Measurements from ENCODE around the gene EML1. TPM values are rescaled to one million over a fixed set of nuclear protein-coding genes. Genes with fewer than 3 reads are reported as not detected.
A peak's percentile ranks its signal among the peaks of the same experiment; 100 is the strongest.

EML1 gene
- polyA plus RNA-seq, 3 donors from 2014 or later: not detected

DNA sequence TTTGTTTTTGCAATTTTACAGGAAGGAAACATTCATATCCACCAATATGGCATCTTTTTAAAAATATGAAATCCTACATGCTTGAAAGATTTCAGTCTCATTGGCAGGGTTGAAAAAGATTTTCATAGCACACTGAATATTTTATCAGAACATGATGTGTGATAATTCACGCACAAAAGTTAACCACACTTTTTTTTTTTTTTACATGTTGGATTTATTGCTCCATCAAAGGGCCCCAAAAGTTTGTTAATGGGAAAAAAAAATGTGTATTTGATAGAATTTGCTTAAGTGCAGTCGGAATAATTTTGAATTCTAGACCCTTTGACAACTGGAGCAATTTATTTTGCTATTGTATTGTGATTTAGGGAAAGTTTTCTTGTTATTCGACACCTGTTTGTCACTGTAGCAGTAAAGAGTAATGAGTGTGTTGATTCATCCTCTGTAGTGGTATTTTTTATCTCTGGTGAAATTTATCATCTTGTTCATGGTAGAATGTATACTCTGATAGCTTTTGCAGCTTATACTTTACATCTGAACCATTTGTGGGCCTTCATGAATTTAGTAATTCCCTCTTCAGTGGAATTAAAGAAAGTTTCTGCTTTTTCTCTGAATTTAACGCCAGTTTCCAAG is 1.1 kb downstream of the EML1 start:
- H3K27ac Mint-ChIP-seq: peak overlapping the region in 2 of 6 donors; percentile 17 to 35

DNA sequence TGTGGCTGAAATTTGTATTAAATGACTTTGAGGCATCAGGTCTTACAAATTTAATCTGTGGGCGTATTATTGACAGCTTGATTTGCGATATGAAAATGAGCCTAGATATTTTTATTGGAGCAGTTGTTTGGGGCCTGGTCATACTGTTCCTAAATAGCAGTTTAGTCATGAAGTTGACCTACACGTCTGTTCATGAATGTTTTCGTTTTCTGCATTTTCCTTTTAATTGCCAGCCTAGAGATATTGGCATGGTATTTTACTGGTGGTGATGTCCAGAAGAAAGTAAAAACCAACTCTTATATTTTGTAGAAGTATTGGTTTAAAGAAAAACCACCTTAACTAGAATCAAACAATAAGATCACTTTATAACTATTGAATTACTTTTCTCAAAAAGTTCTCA is 1.8 kb downstream of the EML1 start:
- Mint-ChIP-seq H3K4me1 (peaks cover 7 to 16% of the 10 kb centered on the region in 2 donors), H3K9me3 (no peaks in the 10 kb centered on the region), H3K27me3 (ENCODE audit: low read depth in 3 of 3) (peaks cover 10 to 28% (median 22%) of the 10 kb centered on the region in 3 donors), H3K36me3 (no peaks in the 10 kb centered on the region), H3K4me3 (peak overlapping the region in 1 of 5 donors; percentile 8), H3K27ac (no peak overlapping the region)
- no peak for DNase-seq

More for the DNA sequence above, 1.1 kb downstream of the EML1 start:
- peaks cover 10 to 28% (median 22%) of the 10 kb centered on the region in 3 donors for H3K27me3 Mint-ChIP-seq (ENCODE audit: low read depth in 3 of 3)
- no peaks in the 10 kb centered on the region for H3K9me3 Mint-ChIP-seq
- no peak for DNase-seq
- peaks cover 7 to 16% of the 10 kb centered on the region in 2 donors for H3K4me1 Mint-ChIP-seq
- peak overlapping the region; percentile 65 to 77 (median 71) for H3K4me3 Mint-ChIP-seq
- no peaks in the 10 kb centered on the region for H3K36me3 Mint-ChIP-seq

DNA sequence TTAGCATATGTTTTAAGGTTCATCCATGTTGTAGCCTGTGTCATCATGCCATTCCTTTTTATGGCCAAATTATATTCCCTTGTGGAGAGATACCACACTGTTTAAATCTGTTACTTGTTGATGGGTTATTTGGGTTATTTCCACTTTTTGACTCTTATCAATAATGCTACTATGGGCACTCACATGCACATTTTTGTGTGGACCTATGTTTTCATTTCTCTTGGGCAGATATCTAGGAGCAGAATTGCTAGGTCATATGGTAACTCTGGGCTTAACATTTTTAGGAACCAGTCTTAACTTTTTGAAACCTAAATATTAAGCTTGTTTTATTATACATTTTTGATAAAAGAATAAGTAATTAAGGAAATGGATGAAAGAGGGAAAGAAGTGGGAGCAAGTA is 4.0 kb downstream of the EML1 start:
- Mint-ChIP-seq H3K4me3 (no peak overlapping the region), H3K27ac (no peak overlapping the region), H3K9me3 (no peaks in the 10 kb centered on the region), H3K36me3 (no peaks in the 10 kb centered on the region), H3K27me3 (ENCODE audit: low read depth in 3 of 3) (peaks cover 11 to 35% (median 21%) of the 10 kb centered on the region in 3 donors), H3K4me1 (peaks cover 7 to 15% of the 10 kb centered on the region in 2 donors)
- no peak for DNase-seq

DNA sequence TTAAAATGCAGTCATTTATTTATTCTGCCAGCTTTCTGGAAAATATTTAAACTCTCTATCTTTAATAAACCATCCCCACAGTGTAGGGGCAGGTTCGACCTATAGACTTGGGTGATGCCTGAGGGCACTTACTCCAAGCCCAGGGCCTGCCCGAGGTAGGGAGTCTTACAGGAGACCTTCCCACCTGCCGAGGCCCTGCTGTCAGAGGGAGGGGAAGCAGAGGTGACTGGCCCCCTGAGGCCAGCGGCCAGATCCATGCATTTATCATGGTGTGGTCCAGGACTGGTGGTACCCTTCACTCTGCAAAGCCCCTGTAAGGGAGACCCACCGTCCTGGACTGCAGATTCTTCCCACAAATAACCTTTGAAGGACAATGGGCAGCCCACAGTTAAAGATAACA is 7.6 kb downstream of the EML1 start:
- Mint-ChIP-seq H3K4me3 (no peak overlapping the region), H3K27ac (no peak overlapping the region), H3K9me3 (no peaks in the 10 kb centered on the region), H3K27me3 (ENCODE audit: low read depth in 3 of 3) (peaks cover 8 to 24% (median 13%) of the 10 kb centered on the region in 3 donors), H3K36me3 (no peaks in the 10 kb centered on the region), H3K4me1 (no peaks in the 10 kb centered on the region)
- no peak for DNase-seq

DNA sequence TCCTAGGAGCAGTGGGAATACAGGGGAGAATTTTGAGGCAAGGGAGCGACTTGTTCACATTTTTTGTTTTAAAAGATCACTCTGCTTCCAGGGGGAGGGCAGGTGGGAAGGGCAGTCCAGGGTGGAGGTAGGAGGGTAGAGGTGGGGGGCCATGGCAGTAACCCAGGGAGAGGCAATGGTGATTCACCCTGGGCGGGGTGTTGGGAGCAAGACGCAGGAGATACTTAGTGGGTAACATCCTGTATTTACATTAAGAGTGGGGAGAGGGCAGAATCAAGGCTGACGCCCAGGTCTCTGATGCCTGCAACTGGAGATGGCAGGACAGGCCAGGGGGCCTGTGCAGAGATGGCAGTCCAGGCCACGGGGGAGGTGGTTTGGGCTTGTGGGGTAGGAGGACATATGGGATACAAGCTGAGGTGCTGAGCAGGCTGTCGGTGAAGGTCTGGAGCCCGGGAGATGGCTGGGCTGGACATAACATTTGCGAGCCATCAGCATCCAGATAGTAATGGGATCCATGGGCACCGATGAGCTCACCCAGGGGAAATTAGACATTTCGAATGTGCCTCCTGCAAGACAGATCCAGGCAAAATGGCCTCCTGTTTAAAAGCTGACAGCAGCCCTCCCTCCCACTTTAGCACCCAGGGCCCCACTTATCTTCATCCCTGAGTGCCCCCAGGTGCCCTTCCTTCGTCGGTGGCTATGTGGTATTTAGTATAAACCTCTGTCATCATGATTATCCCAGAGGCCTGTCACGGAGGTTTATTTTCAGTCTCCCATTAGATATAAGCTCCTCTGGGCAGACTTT is 9.3 kb downstream of the EML1 start:
- peaks cover 3 to 25% (median 8%) of the 10 kb centered on the region in 3 donors for H3K27me3 Mint-ChIP-seq (ENCODE audit: low read depth in 3 of 3)
- H3K27ac Mint-ChIP-seq: no peak overlapping the region
- no peaks in the 10 kb centered on the region for H3K4me1 Mint-ChIP-seq
- H3K36me3 Mint-ChIP-seq: no peaks in the 10 kb centered on the region
- H3K9me3 Mint-ChIP-seq: no peaks in the 10 kb centered on the region
- DNase-seq: no peak
- no peak overlapping the region for H3K4me3 Mint-ChIP-seq

DNA sequence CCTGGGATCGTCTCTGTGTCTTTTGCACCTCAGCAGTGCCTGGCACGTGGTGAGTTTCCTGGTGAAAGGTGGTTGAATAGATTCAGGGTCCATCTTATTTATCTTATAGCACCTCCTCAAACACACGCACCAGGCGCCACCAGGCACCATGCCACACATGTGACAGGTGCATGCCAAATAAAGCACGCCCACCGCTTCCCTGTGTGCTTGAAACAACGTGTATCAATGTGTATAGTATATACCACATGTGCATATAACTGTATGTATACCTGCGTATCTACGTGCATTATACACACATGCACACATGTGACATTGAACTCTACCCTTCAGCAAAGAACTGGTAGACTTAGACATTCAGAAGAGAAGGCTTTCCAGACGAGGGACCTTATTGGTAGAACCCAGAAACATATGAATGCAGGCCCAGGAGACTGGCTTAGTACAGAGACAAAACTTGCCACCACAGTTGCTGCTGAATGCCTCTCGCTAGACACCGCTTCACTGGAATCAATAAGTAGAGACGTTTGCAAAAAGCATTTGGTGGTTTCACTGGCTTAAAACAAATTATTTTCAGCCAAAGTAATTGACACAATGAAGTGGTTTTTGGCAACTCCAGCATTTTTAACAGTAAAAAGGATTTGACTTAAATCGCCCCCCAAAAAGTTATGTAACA is 10.0 kb downstream of the EML1 start:
- H3K4me3 Mint-ChIP-seq: no peak overlapping the region
- DNase-seq: no peak
- peaks cover 3 to 18% (median 6%) of the 10 kb centered on the region in 3 donors for H3K27me3 Mint-ChIP-seq (ENCODE audit: low read depth in 3 of 3)
- H3K9me3 Mint-ChIP-seq: no peaks in the 10 kb centered on the region
- H3K27ac Mint-ChIP-seq: no peak overlapping the region
- H3K4me1 Mint-ChIP-seq: no peaks in the 10 kb centered on the region
- no peaks in the 10 kb centered on the region for H3K36me3 Mint-ChIP-seq

DNA sequence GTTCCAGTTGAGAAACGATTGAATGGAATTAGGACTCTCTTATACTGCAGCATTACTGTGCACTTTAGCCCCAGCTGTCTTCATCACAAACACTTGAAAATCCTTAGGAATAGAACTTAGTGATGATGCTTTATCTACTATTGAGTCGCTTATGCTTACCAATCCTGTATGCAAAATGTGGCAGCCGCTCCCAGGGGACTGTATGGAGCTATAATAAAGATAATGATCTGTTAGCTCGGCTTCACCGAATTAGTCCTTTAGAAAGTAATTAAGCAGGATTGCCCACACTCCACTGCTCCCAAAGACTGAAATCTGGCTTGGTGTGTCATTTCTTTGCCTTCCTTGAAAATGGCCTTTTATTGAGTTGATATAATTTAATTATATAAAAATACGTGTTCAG is 10.6 kb downstream of the EML1 start:
- Mint-ChIP-seq H3K27me3 (ENCODE audit: low read depth in 3 of 3) (peaks cover 3 to 15% (median 3%) of the 10 kb centered on the region in 3 donors), H3K4me1 (no peaks in the 10 kb centered on the region), H3K36me3 (no peaks in the 10 kb centered on the region), H3K27ac (no peak overlapping the region), H3K4me3 (no peak overlapping the region), H3K9me3 (no peaks in the 10 kb centered on the region)
- no peak for DNase-seq

DNA sequence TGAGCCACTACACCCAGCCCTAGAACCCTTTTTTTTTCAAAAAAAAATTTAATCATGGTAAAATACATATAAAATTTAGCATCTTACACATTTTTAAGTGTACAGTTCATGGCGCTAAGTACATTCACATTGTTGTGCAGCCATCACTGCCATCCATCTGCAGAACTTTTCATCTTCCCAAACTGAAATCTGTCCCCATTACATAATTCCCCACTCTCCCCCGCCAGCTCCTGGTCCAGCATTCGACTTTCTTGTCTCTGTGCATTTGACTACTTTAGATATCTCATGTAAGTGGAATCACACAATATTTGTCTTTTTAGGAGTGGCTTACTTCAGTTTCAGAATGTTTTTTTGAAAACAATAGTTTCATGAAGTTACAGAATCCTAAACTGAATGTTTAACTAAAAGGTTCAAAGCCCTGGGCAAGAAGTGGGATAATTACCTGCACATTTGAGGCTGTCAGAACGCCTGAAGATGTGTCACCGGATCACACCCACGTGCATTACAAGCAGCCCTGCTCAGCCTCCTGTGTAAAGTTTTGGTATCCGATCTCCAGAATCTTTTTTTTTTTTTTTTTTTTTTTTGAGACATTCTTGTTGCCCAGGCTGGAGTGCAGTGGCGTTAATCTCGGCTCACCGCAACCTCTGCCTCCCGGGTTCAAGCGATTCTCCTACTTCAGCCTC is 12.7 kb downstream of the EML1 start:
- Mint-ChIP-seq H3K4me3 (no peak overlapping the region), H3K4me1 (no peaks in the 10 kb centered on the region), H3K27me3 (ENCODE audit: low read depth in 3 of 3) (peaks cover 3 to 18% (median 9%) of the 10 kb centered on the region in 3 donors), H3K36me3 (no peaks in the 10 kb centered on the region), H3K9me3 (no peaks in the 10 kb centered on the region), H3K27ac (no peak overlapping the region)
- DNase-seq: no peak

DNA sequence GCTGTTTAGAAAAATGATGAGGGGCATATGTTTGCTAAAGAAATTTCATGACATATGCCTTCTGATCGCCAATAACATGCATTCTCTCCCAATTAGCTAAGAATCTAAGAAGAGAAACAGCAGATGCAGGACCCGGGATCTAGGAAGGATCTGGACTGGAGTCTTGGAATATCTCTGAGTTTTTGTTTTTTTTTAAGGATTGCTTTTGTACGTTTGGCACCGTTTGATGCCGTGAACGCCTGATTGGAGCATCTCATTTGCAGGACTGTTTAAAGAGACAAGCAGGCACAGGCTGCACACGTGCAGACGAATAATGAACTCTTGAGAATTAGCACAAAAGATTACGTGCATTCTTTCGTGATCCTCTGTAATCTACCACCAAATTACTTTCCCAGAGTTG is 13.6 kb downstream of the EML1 start:
- no peak overlapping the region for H3K4me3 Mint-ChIP-seq
- H3K27me3 Mint-ChIP-seq (ENCODE audit: low read depth in 3 of 3): peaks cover 3 to 15% (median 14%) of the 10 kb centered on the region in 3 donors
- H3K27ac Mint-ChIP-seq: no peak overlapping the region
- no peaks in the 10 kb centered on the region for H3K4me1 Mint-ChIP-seq
- no peaks in the 10 kb centered on the region for H3K9me3 Mint-ChIP-seq
- H3K36me3 Mint-ChIP-seq: no peaks in the 10 kb centered on the region
- no peak for DNase-seq

DNA sequence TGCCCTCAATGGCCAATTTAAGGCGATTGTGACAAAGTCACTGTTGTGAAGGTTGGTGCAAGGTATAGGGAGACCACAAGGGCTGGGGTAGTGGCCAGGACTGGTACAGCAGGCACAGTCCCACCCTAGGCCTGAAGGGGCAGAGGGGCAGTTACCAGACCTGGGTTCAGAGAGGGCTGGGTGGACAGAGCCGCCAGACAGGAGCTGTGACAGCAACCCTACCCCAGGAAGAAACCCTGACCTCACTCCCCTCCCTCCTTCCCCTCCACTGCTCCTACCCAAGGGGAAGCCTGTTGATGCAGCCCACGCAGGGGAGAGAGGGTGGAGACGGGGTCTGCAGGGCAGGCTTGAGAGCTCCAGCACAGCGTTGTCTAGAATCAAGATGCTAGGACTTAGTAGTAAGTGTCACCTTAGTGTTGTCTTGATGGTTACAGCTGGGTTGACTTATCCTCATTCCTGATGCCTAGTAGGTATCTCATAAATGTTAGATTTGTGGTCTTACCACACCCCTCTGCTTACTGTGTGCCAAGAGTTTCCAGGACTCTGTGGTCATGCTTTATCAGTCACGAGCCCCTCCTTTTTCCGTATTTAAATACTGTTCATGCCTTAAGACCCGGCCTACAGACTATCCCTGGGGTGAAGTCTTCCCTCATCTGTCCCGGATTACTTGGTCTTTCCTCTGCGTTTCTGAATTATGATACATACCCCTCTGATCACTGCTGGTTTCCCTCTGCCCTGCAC is 14.4 kb downstream of the EML1 start:
- Mint-ChIP-seq H3K9me3 (no peaks in the 10 kb centered on the region), H3K27ac (no peak overlapping the region), H3K4me3 (no peak overlapping the region), H3K36me3 (no peaks in the 10 kb centered on the region), H3K27me3 (ENCODE audit: low read depth in 3 of 3) (peaks cover 3 to 16% (median 14%) of the 10 kb centered on the region in 3 donors), H3K4me1 (no peaks in the 10 kb centered on the region)
- no peak for DNase-seq

DNA sequence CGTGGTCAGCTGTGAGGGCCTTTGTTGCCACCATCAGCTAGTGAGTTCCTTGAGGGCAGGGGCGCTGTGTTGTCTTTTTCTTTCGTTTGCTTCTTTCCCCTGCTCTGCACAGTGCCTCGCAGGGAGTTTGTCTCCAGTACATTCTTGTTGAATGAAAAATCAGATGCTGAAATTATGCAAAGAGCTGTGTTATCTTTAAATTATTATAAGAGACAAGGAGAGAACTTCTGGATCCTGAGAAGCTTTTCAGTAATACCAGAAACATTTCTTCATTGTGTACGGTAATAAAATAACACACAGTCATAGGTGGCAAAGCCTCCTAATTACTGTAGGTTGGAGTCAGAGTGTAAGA is 14.9 kb downstream of the EML1 start:
- no peaks in the 10 kb centered on the region for H3K36me3 Mint-ChIP-seq
- no peak overlapping the region for H3K4me3 Mint-ChIP-seq
- no peak for DNase-seq
- H3K9me3 Mint-ChIP-seq: no peaks in the 10 kb centered on the region
- peaks cover 6 to 19% (median 14%) of the 10 kb centered on the region in 3 donors for H3K27me3 Mint-ChIP-seq (ENCODE audit: low read depth in 3 of 3)
- H3K4me1 Mint-ChIP-seq: no peaks in the 10 kb centered on the region
- H3K27ac Mint-ChIP-seq: no peak overlapping the region

DNA sequence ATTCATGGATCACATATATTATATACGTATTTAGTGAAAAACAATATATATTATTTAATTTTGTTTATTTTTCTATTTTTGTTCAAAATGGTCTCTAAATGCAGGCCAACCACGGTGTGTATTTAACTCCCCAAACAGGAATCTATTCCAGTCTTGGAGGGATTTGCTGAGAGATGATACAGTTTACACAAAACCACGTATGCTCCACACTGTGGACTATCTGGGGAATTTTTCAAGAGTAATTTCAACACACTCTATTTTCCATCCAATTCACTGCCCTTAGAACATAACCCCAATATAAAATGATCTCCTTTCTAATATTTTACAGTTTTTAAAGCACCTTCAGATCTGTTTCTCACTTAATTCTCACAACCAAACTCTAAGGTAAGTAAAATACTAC is 15.3 kb downstream of the EML1 start:
- Mint-ChIP-seq H3K36me3 (no peaks in the 10 kb centered on the region), H3K9me3 (no peaks in the 10 kb centered on the region), H3K27me3 (ENCODE audit: low read depth in 3 of 3) (peaks cover 6 to 19% (median 14%) of the 10 kb centered on the region in 3 donors), H3K4me1 (no peaks in the 10 kb centered on the region), H3K27ac (no peak overlapping the region), H3K4me3 (no peak overlapping the region)
- DNase-seq: no peak

DNA sequence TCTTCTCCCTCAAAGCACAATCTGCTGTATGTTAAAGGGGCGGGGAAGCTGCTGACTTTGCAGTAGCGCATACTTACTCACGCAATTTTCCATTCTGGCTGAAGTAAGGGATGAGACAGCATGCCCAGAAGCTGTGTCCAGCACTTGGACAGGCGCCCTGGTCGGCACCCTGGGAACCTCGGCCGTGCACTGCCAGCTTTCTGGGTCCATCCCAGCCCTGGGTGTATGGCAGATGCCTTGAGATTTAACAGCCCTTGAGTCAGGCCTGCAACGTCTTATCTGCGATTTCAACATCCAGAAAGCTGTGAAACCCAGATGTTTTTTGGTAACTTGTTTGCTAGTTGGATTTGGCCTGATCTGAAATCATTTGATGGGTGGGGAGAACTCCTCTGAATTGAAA is 16.1 kb downstream of the EML1 start:
- H3K27ac Mint-ChIP-seq: no peak overlapping the region
- H3K27me3 Mint-ChIP-seq (ENCODE audit: low read depth in 3 of 3): peaks cover 6 to 19% (median 14%) of the 10 kb centered on the region in 3 donors
- DNase-seq: no peak
- H3K4me1 Mint-ChIP-seq: no peaks in the 10 kb centered on the region
- no peaks in the 10 kb centered on the region for H3K36me3 Mint-ChIP-seq
- H3K4me3 Mint-ChIP-seq: no peak overlapping the region
- H3K9me3 Mint-ChIP-seq: no peaks in the 10 kb centered on the region

Data from immature natural killer cell (primary cell).